SK-N-SH (cell line): ENCODE measurements around the gene NOTCH1.

Experiments used
- CTCF ChIP-seq: fragments of 200-600 bp; sonication (generic); IDR thresholded peaks from 2 replicates; pipeline ENCODE4 v1.6.1; 2017; ENCODE audit warnings: antibody characterized with exemption, mild to moderate bottlenecking, moderate library complexity
- GABPA ChIP-seq: IDR thresholded peaks from 2 replicates; pipeline ENCODE4 v1.4.0; 2012; ENCODE audit warnings: low read depth, mild to moderate bottlenecking
- MAX ChIP-seq: IDR thresholded peaks from 2 replicates; pipeline ENCODE4 v1.4.0; 2012; ENCODE audit warnings: low read depth
- TAF1 ChIP-seq: IDR thresholded peaks from 2 replicates; pipeline ENCODE4 v1.6.1; 2012; ENCODE audit warnings: low read depth, mild to moderate bottlenecking, low read length, moderate library complexity, borderline replicate concordance
- USF1 ChIP-seq: IDR thresholded peaks from 2 replicates; pipeline ENCODE4 v1.4.0; 2012; ENCODE audit warnings: low read depth, borderline replicate concordance

- no peak for TF ChIP-seq CTCF
- no peak for TF ChIP-seq TAF1
- TF ChIP-seq MAX = no peak
- TF ChIP-seq USF1 = no peak
- no peak for TF ChIP-seq GABPA
Measured at GRCh38 chr9:136466155-136466541, 79.7 kb downstream of the NOTCH1 start.
